Measurements from ENCODE around the gene CDC42SE2.

GRCh38 chr5:131405674-131406073, 141.8 kb downstream of the CDC42SE2 start:
- TF ChIP-seq CTCF (IDR thresholded peaks at IDR 0.05; ENCODE audit: insufficient read depth, low read depth, low read length) = no peak
- TF ChIP-seq EZH2 (IDR thresholded peaks at IDR 0.05; ENCODE audit: insufficient read depth, low read length) = no peak
